Ovary (tissue), 9 donors: Measurements from ENCODE around the gene TM9SF4. TPM values are rescaled to one million over a fixed set of nuclear protein-coding genes. Genes with fewer than 3 reads are reported as not detected.
A peak's percentile ranks its signal among the peaks of the same experiment; 100 is the strongest.

Source experiments
- DNase-seq, 5 donors: peaks; one replicate each; pipeline ENCODE4 v3.0.0-alpha.2; 2019 to 2020
- H3K27ac ChIP-seq, 2 donors: fragments of 200-600 bp; one replicate each; pipeline versions ENCODE4 v1.5.1 to v1.8.0; 2019 to 2022
- H3K27me3 ChIP-seq: fragments of 200-600 bp; one replicate; pipeline ENCODE4 v1.8.0; 2022
- H3K36me3 ChIP-seq: fragments of 200-600 bp; sonication (generic); one replicate; pipeline ENCODE4 v1.5.1; 2019
- H3K4me1 ChIP-seq: one replicate; pipeline ENCODE4 v1.8.1; 2013; ENCODE audit warnings: mild to moderate bottlenecking, moderate library complexity; ENCODE audit not compliant: insufficient read depth
- H3K4me3 ChIP-seq: fragments of 200-600 bp; sonication (generic); one replicate; pipeline ENCODE4 v1.5.1; 2017
- H3K9me3 ChIP-seq, 2 donors: fragments of 200-600 bp in 1 of 2; sonication (generic) in 1 of 2; one replicate each; pipeline versions ENCODE4 v1.5.1 to v1.8.1; 2013 to 2019; ENCODE audit warnings: mild to moderate bottlenecking in 1 of 2, moderate library complexity in 1 of 2
- CTCF ChIP-seq, 3 donors: fragments of 450-650 bp in 2 of 3; fragments of 200-600 bp in 1 of 3; IDR thresholded peaks; one replicate each; pipeline versions ENCODE4 v1.5.1 to v1.8.0; 2016 to 2022; ENCODE audit warnings: antibody characterized with exemption in 3 of 3, mild to moderate bottlenecking in 1 of 3
- EP300 ChIP-seq: sonication (generic); formaldehyde crosslinking; IDR thresholded peaks from one replicate; pipeline ENCODE4 v1.6.1; 2017; ENCODE audit warnings: antibody characterized with exemption
- POLR2A ChIP-seq: fragments of 450-650 bp; IDR thresholded peaks from one replicate; pipeline ENCODE4 v1.6.1; 2017; ENCODE audit warnings: antibody characterized with exemption, mild to moderate bottlenecking, moderate library complexity
- WGBS, 3 donors: extraction: QIAGEN DNeasy Blood & Tissue Kit in 1 of 3; methylation state at CpG; one replicate each; pipeline versions ENCODE4 v1.1.5 to v1.1.7; 2013 to 2017; 5-methylcytosine and 5-hydroxymethylcytosine counted together
- intact Hi-C, 4 donors: fragments of 100-400 bp; cut with DNase I; formaldehyde crosslinking; loops; one replicate each; pipeline versions ENCODE4 v1.11.0 to v1.15.1; 2022 to 2023
- polyA plus RNA-seq, 2 donors: library from polyadenylated mRNA; stranded (reverse); fragments of 200-250 nt in 1 of 2; fragments of 350-450 nt in 1 of 2; fragmentation: Illumina TruSeq in 1 of 2; extraction: RNeasy Lipid Tissue Mini Kit (QIAGEN cat#74804) in 1 of 2; gene quantifications; one replicate each; pipeline ENCODE4 v1.2.3, GENCODE V29; 2013 to 2014
- total RNA-seq, 7 donors: library from RNA; depleted of rRNA in 2 of 7; stranded (reverse); fragments of >200 nt in 2 of 7; fragmentation: NEBNext Ultra II Directional in 3 of 7; extraction: Animal tissue kit (Norgen Biotek cat#: 25700) in 3 of 7; gene quantifications; one replicate each; pipeline versions ENCODE4 v1.1.0 to v1.2.4, GENCODE V29; 2016 to 2023
- donor health status: DM: no; HTN: no; CAD: no; lungs with moderate emphysema.
- donor health status: DM: no; HTN: no; CAD: no.
- donor health status: Bipolar disorder and iron deficiency.
- donor health status: DM: yes; HTN: yes; CAD: no.
- donor health status: DM: no; HTN: no; CAD: no.
- donor health status: DM: yes; HTN: yes; CAD: no.

The TM9SF4 gene
- total and polyA plus RNA-seq, 9 donors, result 16.2 to 51.0 (median 37.2) TPM

GRCh38 chr20:32208499-32209154, 99.1 kb downstream of the TM9SF4 start:
- TF ChIP-seq EP300 (no peak), POLR2A (no peak), CTCF (IDR thresholded peaks at IDR 0.05) (no peak)
- WGBS, 3 donors, result 38 to 49% (median 45%) methylated on average over 13 of the region's 13 CpGs
- Histone ChIP-seq H3K27me3 (no peaks in the 10 kb centered on the region), H3K27ac (no peak overlapping the region), H3K9me3 (no peaks in the 10 kb centered on the region), H3K36me3 (no peaks in the 10 kb centered on the region), H3K4me3 (peak overlapping the region; percentile 91), H3K4me1 (peaks cover 10% of the 10 kb centered on the region)
- intact Hi-C loops, result loop anchor here in 1 of 4 donors (10.0 kb wide), 1 partner anchor 276 kb away; no protein-coding TSS in a partner anchor
- DNase-seq, result no peak

- H3K4me1 ChIP-seq, result peaks cover 10% of the 10 kb centered on the region
- DNase-seq, result no peak
- intact Hi-C loops, result loop anchor here in 1 of 4 donors (10.0 kb wide), 1 partner anchor 275 kb away; no protein-coding TSS in a partner anchor
- no peak overlapping the region for H3K4me3 ChIP-seq
- no peaks in the 10 kb centered on the region for H3K27me3 ChIP-seq
- no peaks in the 10 kb centered on the region for H3K36me3 ChIP-seq
- no peak overlapping the region for H3K27ac ChIP-seq
- WGBS, 3 donors, result 60 to 71% (median 66%) methylated on average over 9 of the region's 9 CpGs
- no peaks in the 10 kb centered on the region for H3K9me3 ChIP-seq
- TF ChIP-seq POLR2A, result no peak
- no peak for TF ChIP-seq CTCF (IDR thresholded peaks at IDR 0.05)
- TF ChIP-seq EP300, result no peak
These were observed 100.5 kb downstream of the TM9SF4 start for GRCh38 chr20:32209850-32210605.

GRCh38 chr20:32213870-32214269, 104.4 kb downstream of the TM9SF4 start:
- TF ChIP-seq EP300, result no peak
- Histone ChIP-seq H3K27me3 (no peaks in the 10 kb centered on the region), H3K9me3 (no peaks in the 10 kb centered on the region), H3K4me3 (no peak overlapping the region), H3K27ac (no peak overlapping the region), H3K36me3 (no peaks in the 10 kb centered on the region), H3K4me1 (peaks cover 2% of the 10 kb centered on the region)
- DNase-seq, result no peak
- 93 to 98% (median 97%) methylated on average over 1 of the region's 1 CpG for WGBS, 3 donors
- intact Hi-C loops, result no loop called here

- intact Hi-C loops, result no loop called here
- H3K27ac ChIP-seq, result no peak overlapping the region
- WGBS, 3 donors, result 80 to 85% (median 82%) methylated on average over 8 of the region's 8 CpGs
- H3K9me3 ChIP-seq, result no peaks in the 10 kb centered on the region
- no peak for DNase-seq
- no peaks in the 10 kb centered on the region for H3K27me3 ChIP-seq
- no peak for TF ChIP-seq POLR2A
- H3K36me3 ChIP-seq, result no peaks in the 10 kb centered on the region
- H3K4me1 ChIP-seq, result no peaks in the 10 kb centered on the region
- H3K4me3 ChIP-seq, result no peak overlapping the region
These were observed 105.6 kb downstream of the TM9SF4 start for GRCh38 chr20:32215147-32215546.

- Histone ChIP-seq H3K4me3 (no peak overlapping the region), H3K4me1 (no peaks in the 10 kb centered on the region), H3K36me3 (no peaks in the 10 kb centered on the region), H3K9me3 (no peaks in the 10 kb centered on the region), H3K27ac (no peak overlapping the region), H3K27me3 (no peaks in the 10 kb centered on the region)
- 93 to 98% (median 97%) methylated on average over 3 of the region's 3 CpGs for WGBS, 3 donors
- DNase-seq, result no peak
- intact Hi-C loops, result no loop called here
- TF ChIP-seq EP300, result no peak
- no peak for TF ChIP-seq POLR2A
- no peak for TF ChIP-seq CTCF (IDR thresholded peaks at IDR 0.05)
These were observed 106.2 kb downstream of the TM9SF4 start for GRCh38 chr20:32215729-32216128.
